HEK293 (cell line): ENCODE data around the gene OPALIN.
A peak's percentile ranks its signal among the peaks of the same experiment; 100 is the strongest.

Source experiments
- CTCF ChIA-PET: fragments of 350-600 bp; formaldehyde crosslinking; extraction: SDS; loops from one replicate; lab custom pipeline; 2021; ENCODE audit warnings: antibody characterized with exemption; lab: Yijun Ruan, JAX
- POLR2A ChIA-PET: fragments of 300-600 bp; formaldehyde crosslinking; extraction: SDS; loops from one replicate; lab custom pipeline; 2020; ENCODE audit warnings: antibody characterized with exemption, inconsistent platforms; lab: Yijun Ruan, JAX
- H3K27ac ChIP-seq: fragments of 200-500 bp; sonication (Bioruptor generic); 2 replicates; pipeline ENCODE4 v1.5.1; 2014; ENCODE audit warnings: low read depth, low read length, control low read depth, inconsistent platforms; ENCODE audit errors: extremely low read depth
- H3K36me3 ChIP-seq, 2 experiments: fragments of 200-500 bp in 1 of 2; sonication (Bioruptor generic) in 1 of 2; 1 replicate in 1 of 2; 2 replicates in 1 of 2; pipeline ENCODE4 v1.5.1; 2014 to 2017; ENCODE audit warnings: inconsistent platforms in 2 of 2, low read length in 2 of 2; ENCODE audit not compliant: control insufficient read depth in 2 of 2, insufficient read depth in 1 of 2
- H3K4me1 ChIP-seq: fragments of 200-500 bp; sonication (Bioruptor generic); 2 replicates; pipeline ENCODE4 v1.5.1; 2014; ENCODE audit warnings: mild to moderate bottlenecking, low read length, inconsistent platforms; ENCODE audit not compliant: control insufficient read depth, insufficient read depth
- H3K4me3 ChIP-seq: 2 replicates; pipeline ENCODE4 v1.5.1; 2011; ENCODE audit warnings: low read depth, mild to moderate bottlenecking, control low read depth, low read length, moderate library complexity
- H3K9me3 ChIP-seq: fragments of 200-500 bp; sonication (Bioruptor generic); 2 replicates; pipeline ENCODE4 v1.5.1; 2014; ENCODE audit warnings: low read depth, low read length, inconsistent platforms; ENCODE audit not compliant: control insufficient read depth, insufficient read depth
- AEBP2 ChIP-seq: fragments of 450-650 bp; formaldehyde crosslinking; IDR thresholded peaks from 2 replicates; pipeline ENCODE4 v1.5.1; 2016; ENCODE audit warnings: missing biosample characterization, missing genetic modification characterization, borderline replicate concordance
- GLIS2 ChIP-seq: fragments of 450-650 bp; formaldehyde crosslinking; IDR thresholded peaks from 2 replicates; pipeline ENCODE4 v1.5.1; 2016; ENCODE audit warnings: missing biosample characterization, missing genetic modification characterization
- PBX3 ChIP-seq: sonication (generic); formaldehyde crosslinking; IDR thresholded peaks from 2 replicates; pipeline ENCODE4 v1.8.1; 2022; ENCODE audit warnings: mild to moderate bottlenecking, moderate library complexity, missing genetic modification reagents
- SETDB1 ChIP-seq: IDR thresholded peaks from one replicate; pipeline ENCODE4 v1.6.1; 2017; ENCODE audit warnings: mild to moderate bottlenecking, low read length, moderate library complexity, mixed read lengths; ENCODE audit not compliant: insufficient read length
- ZBTB48 ChIP-seq: fragments of 450-650 bp; formaldehyde crosslinking; IDR thresholded peaks from 2 replicates; pipeline ENCODE4 v1.5.1; 2016; ENCODE audit warnings: missing biosample characterization, missing genetic modification characterization
- ZIC2 ChIP-seq: fragments of 450-650 bp; formaldehyde crosslinking; IDR thresholded peaks from 2 replicates; pipeline ENCODE4 v1.5.1; 2016; ENCODE audit warnings: missing biosample characterization, missing genetic modification characterization
- ZNF10 ChIP-seq: fragments of 450-650 bp; formaldehyde crosslinking; IDR thresholded peaks from 2 replicates; pipeline ENCODE4 v1.5.1; 2017; ENCODE audit warnings: missing biosample characterization, missing genetic modification characterization
- ZNF138 ChIP-seq: fragments of 450-650 bp; formaldehyde crosslinking; IDR thresholded peaks from 2 replicates; pipeline ENCODE4 v1.5.1; 2016; ENCODE audit warnings: missing biosample characterization, missing genetic modification characterization, borderline replicate concordance
- ZNF155 ChIP-seq: fragments of 450-650 bp; formaldehyde crosslinking; IDR thresholded peaks from 2 replicates; pipeline ENCODE4 v1.5.1; 2016; ENCODE audit warnings: missing biosample characterization, missing genetic modification characterization
- ZNF175 ChIP-seq: fragments of 450-650 bp; formaldehyde crosslinking; IDR thresholded peaks from 2 replicates; pipeline ENCODE4 v1.5.1; 2016; ENCODE audit warnings: missing biosample characterization, missing genetic modification characterization
- ZNF18 ChIP-seq: fragments of 450-650 bp; formaldehyde crosslinking; IDR thresholded peaks from 2 replicates; pipeline ENCODE4 v1.5.1; 2016; ENCODE audit warnings: missing biosample characterization, missing genetic modification characterization
- ZNF37A ChIP-seq: fragments of 450-650 bp; IDR thresholded peaks from 2 replicates; pipeline ENCODE4 v1.5.1; 2018; ENCODE audit warnings: missing biosample characterization, missing genetic modification characterization
- ZNF585B ChIP-seq: fragments of 450-650 bp; formaldehyde crosslinking; IDR thresholded peaks from 2 replicates; pipeline ENCODE4 v1.5.1; 2016; ENCODE audit warnings: missing biosample characterization, missing genetic modification characterization
- ZNF660 ChIP-seq: fragments of 450-650 bp; IDR thresholded peaks from 2 replicates; pipeline ENCODE4 v1.5.1; 2018; ENCODE audit warnings: missing biosample characterization, mild to moderate bottlenecking, missing genetic modification characterization
- ZNF747 ChIP-seq: fragments of 450-650 bp; formaldehyde crosslinking; IDR thresholded peaks from 2 replicates; pipeline ENCODE4 v1.5.1; 2016; ENCODE audit warnings: missing biosample characterization, missing genetic modification characterization
- ZNF785 ChIP-seq: fragments of 450-650 bp; formaldehyde crosslinking; IDR thresholded peaks from 2 replicates; pipeline ENCODE4 v1.5.1; 2016; ENCODE audit warnings: missing biosample characterization, missing genetic modification characterization

OPALIN gene

GRCh38 chr10:96352582-96352981 lies 6.2 kb downstream of the OPALIN start (continued):
- TF ChIP-seq ZNF138 (tag by site-specific recombination) = no peak

GRCh38 chr10:96352027-96352426 lies 6.8 kb downstream of the OPALIN start:
- Histone ChIP-seq H3K4me1 (no peaks in the 10 kb centered on the region), H3K27ac (no peak overlapping the region), H3K36me3 (no peaks in the 10 kb centered on the region), H3K4me3 (no peak overlapping the region), H3K9me3 (no peaks in the 10 kb centered on the region)
- TF ChIP-seq AEBP2 (tag by site-specific recombination) (no peak), PBX3 (CRISPR knock-in tag) (no peak), ZNF37A (tag by site-specific recombination) (no peak), SETDB1 (no peak), ZNF660 (tag by site-specific recombination) (no peak), ZNF785 (no peak), ZNF10 (tag by site-specific recombination) (no peak), ZNF747 (no peak), ZNF155 (tag by site-specific recombination) (no peak), GLIS2 (tag by site-specific recombination) (no peak), ZNF585B (tag by site-specific recombination) (no peak)
- POLR2A ChIA-PET = no interaction called here
- CTCF ChIA-PET = interaction anchor here (0.6 to 1.3 kb wide), 7 partner anchors 11 to 416 kb away, joined by 3 to 5 read pairs (median 3); no protein-coding TSS in a partner anchor

- no peak overlapping the region for H3K4me3 ChIP-seq
- TF ChIP-seq ZNF18 (tag by site-specific recombination) (no peak), SETDB1 (peak; percentile 70)
- ChIA-PET CTCF (interaction anchor here (1.0 to 1.3 kb wide), 2 partner anchors 11 to 12 kb away, joined by 3 to 5 read pairs; no protein-coding TSS in a partner anchor), POLR2A (no interaction called here)
- no peaks in the 10 kb centered on the region for H3K9me3 ChIP-seq
- H3K27ac ChIP-seq = no peak overlapping the region
- no peaks in the 10 kb centered on the region for H3K36me3 ChIP-seq
- H3K4me1 ChIP-seq = no peaks in the 10 kb centered on the region
Observed at GRCh38 chr10:96346295-96346694, 12.5 kb downstream of the OPALIN start.

GRCh38 chr10:96345222-96345621 lies 13.6 kb downstream of the OPALIN start:
- TF ChIP-seq ZBTB48 (tag by site-specific recombination) (no peak), ZIC2 (tag by site-specific recombination) (peak; percentile 41), ZNF175 (tag by site-specific recombination) (no peak)
- TF ChIP-seq, all 188 proteins: peak for 1
- Histone ChIP-seq H3K27ac (no peak overlapping the region), H3K36me3 (no peaks in the 10 kb centered on the region), H3K4me1 (no peaks in the 10 kb centered on the region), H3K9me3 (no peaks in the 10 kb centered on the region), H3K4me3 (no peak overlapping the region)
- ChIA-PET CTCF (interaction anchor here (1.0 to 2.2 kb wide), 2 partner anchors 10 to 11 kb away, joined by 3 to 8 read pairs; no protein-coding TSS in a partner anchor), POLR2A (no interaction called here)
